Measurements from ENCODE around the gene SULT4A1.

SULT4A1 gene

GRCh38 chr22:43859621-43860020 lies 2.7 kb downstream of the SULT4A1 start:
- Mint-ChIP-seq H3K9me3 (peaks cover 4% of the 10 kb centered on the region), H3K4me1 (ENCODE audit: low read depth) (no peaks in the 10 kb centered on the region), H3K4me3 (no peak overlapping the region), H3K27me3 (ENCODE audit: low read depth) (peaks cover 33% of the 10 kb centered on the region), H3K27ac (no peak overlapping the region), H3K36me3 (ENCODE audit: low read depth) (no peaks in the 10 kb centered on the region)

- Mint-ChIP-seq H3K27ac (no peak overlapping the region), H3K4me1 (ENCODE audit: low read depth) (no peaks in the 10 kb centered on the region), H3K36me3 (ENCODE audit: low read depth) (no peaks in the 10 kb centered on the region), H3K4me3 (no peak overlapping the region), H3K27me3 (ENCODE audit: low read depth) (peaks cover 31% of the 10 kb centered on the region), H3K9me3 (peaks cover 4% of the 10 kb centered on the region)
These were observed 3.1 kb downstream of the SULT4A1 start for GRCh38 chr22:43859176-43859575.

GRCh38 chr22:43858156-43858895 lies 4.0 kb downstream of the SULT4A1 start:
- Mint-ChIP-seq H3K36me3 (ENCODE audit: low read depth) (no peaks in the 10 kb centered on the region), H3K27ac (no peak overlapping the region), H3K27me3 (ENCODE audit: low read depth) (peaks cover 22% of the 10 kb centered on the region), H3K4me1 (ENCODE audit: low read depth) (no peaks in the 10 kb centered on the region), H3K9me3 (peaks cover 4% of the 10 kb centered on the region), H3K4me3 (no peak overlapping the region)

- H3K27ac Mint-ChIP-seq = no peak overlapping the region
- H3K36me3 Mint-ChIP-seq (ENCODE audit: low read depth) = no peaks in the 10 kb centered on the region
- H3K4me1 Mint-ChIP-seq (ENCODE audit: low read depth) = no peaks in the 10 kb centered on the region
- no peak overlapping the region for H3K4me3 Mint-ChIP-seq
- peaks cover 4% of the 10 kb centered on the region for H3K9me3 Mint-ChIP-seq
- peaks cover 14% of the 10 kb centered on the region for H3K27me3 Mint-ChIP-seq (ENCODE audit: low read depth)
These were observed 4.9 kb downstream of the SULT4A1 start for GRCh38 chr22:43857367-43857766.

- Mint-ChIP-seq H3K27ac (no peak overlapping the region), H3K4me3 (no peak overlapping the region), H3K9me3 (peaks cover 4% of the 10 kb centered on the region), H3K4me1 (ENCODE audit: low read depth) (no peaks in the 10 kb centered on the region), H3K36me3 (ENCODE audit: low read depth) (no peaks in the 10 kb centered on the region), H3K27me3 (ENCODE audit: low read depth) (peaks cover 4% of the 10 kb centered on the region)
These were observed 6.9 kb downstream of the SULT4A1 start for GRCh38 chr22:43855431-43855830.

- H3K36me3 Mint-ChIP-seq (ENCODE audit: low read depth) = no peaks in the 10 kb centered on the region
- H3K9me3 Mint-ChIP-seq = peaks cover 4% of the 10 kb centered on the region
- H3K4me1 Mint-ChIP-seq (ENCODE audit: low read depth) = no peaks in the 10 kb centered on the region
- H3K27me3 Mint-ChIP-seq (ENCODE audit: low read depth) = peaks cover 4% of the 10 kb centered on the region
- no peak overlapping the region for H3K27ac Mint-ChIP-seq
- no peak overlapping the region for H3K4me3 Mint-ChIP-seq
These were observed 7.5 kb downstream of the SULT4A1 start for GRCh38 chr22:43854786-43855271.

GRCh38 chr22:43854121-43854785 lies 8.1 kb downstream of the SULT4A1 start:
- no peaks in the 10 kb centered on the region for H3K4me1 Mint-ChIP-seq (ENCODE audit: low read depth)
- H3K36me3 Mint-ChIP-seq (ENCODE audit: low read depth) = no peaks in the 10 kb centered on the region
- H3K27ac Mint-ChIP-seq = no peak overlapping the region
- peaks cover 4% of the 10 kb centered on the region for H3K27me3 Mint-ChIP-seq (ENCODE audit: low read depth)
- H3K4me3 Mint-ChIP-seq = no peak overlapping the region
- peaks cover 4% of the 10 kb centered on the region for H3K9me3 Mint-ChIP-seq

- no peak overlapping the region for H3K4me3 Mint-ChIP-seq
- H3K4me1 Mint-ChIP-seq (ENCODE audit: low read depth) = no peaks in the 10 kb centered on the region
- H3K9me3 Mint-ChIP-seq = peaks cover 4% of the 10 kb centered on the region
- H3K36me3 Mint-ChIP-seq (ENCODE audit: low read depth) = no peaks in the 10 kb centered on the region
- H3K27ac Mint-ChIP-seq = no peak overlapping the region
- H3K27me3 Mint-ChIP-seq (ENCODE audit: low read depth) = peaks cover 4% of the 10 kb centered on the region
These were observed 8.9 kb downstream of the SULT4A1 start for GRCh38 chr22:43853328-43853931.

GRCh38 chr22:43852573-43853327 lies 9.6 kb downstream of the SULT4A1 start:
- H3K4me3 Mint-ChIP-seq = no peak overlapping the region
- peaks cover 4% of the 10 kb centered on the region for H3K27me3 Mint-ChIP-seq (ENCODE audit: low read depth)
- no peaks in the 10 kb centered on the region for H3K4me1 Mint-ChIP-seq (ENCODE audit: low read depth)
- no peak overlapping the region for H3K27ac Mint-ChIP-seq
- no peaks in the 10 kb centered on the region for H3K36me3 Mint-ChIP-seq (ENCODE audit: low read depth)
- H3K9me3 Mint-ChIP-seq = peaks cover 4% of the 10 kb centered on the region

- H3K4me3 Mint-ChIP-seq = no peak overlapping the region
These were observed 10.4 kb downstream of the SULT4A1 start for GRCh38 chr22:43851979-43852307.

GRCh38 chr22:43851058-43851978 lies 11.0 kb downstream of the SULT4A1 start:
- H3K27me3 Mint-ChIP-seq (ENCODE audit: low read depth) = no peaks in the 10 kb centered on the region
- no peaks in the 10 kb centered on the region for H3K9me3 Mint-ChIP-seq
- H3K4me3 Mint-ChIP-seq = no peak overlapping the region

More at GRCh38 chr22:43851979-43852307, 10.4 kb downstream of the SULT4A1 start:
- peaks cover 2% of the 10 kb centered on the region for H3K27me3 Mint-ChIP-seq (ENCODE audit: low read depth)
- H3K36me3 Mint-ChIP-seq (ENCODE audit: low read depth) = no peaks in the 10 kb centered on the region
- no peaks in the 10 kb centered on the region for H3K4me1 Mint-ChIP-seq (ENCODE audit: low read depth)
- peaks cover 3% of the 10 kb centered on the region for H3K9me3 Mint-ChIP-seq
- H3K27ac Mint-ChIP-seq = no peak overlapping the region

GRCh38 chr22:43850529-43850928 lies 11.8 kb downstream of the SULT4A1 start:
- Mint-ChIP-seq H3K27ac (no peak overlapping the region), H3K9me3 (no peaks in the 10 kb centered on the region), H3K27me3 (ENCODE audit: low read depth) (no peaks in the 10 kb centered on the region), H3K4me1 (ENCODE audit: low read depth) (no peaks in the 10 kb centered on the region), H3K36me3 (ENCODE audit: low read depth) (no peaks in the 10 kb centered on the region), H3K4me3 (no peak overlapping the region)

More at GRCh38 chr22:43851058-43851978, 11.0 kb downstream of the SULT4A1 start:
- Mint-ChIP-seq H3K36me3 (ENCODE audit: low read depth) (no peaks in the 10 kb centered on the region), H3K4me1 (ENCODE audit: low read depth) (no peaks in the 10 kb centered on the region), H3K27ac (no peak overlapping the region)

GRCh38 chr22:43849731-43850130 lies 12.6 kb downstream of the SULT4A1 start:
- Mint-ChIP-seq H3K9me3 (no peaks in the 10 kb centered on the region), H3K4me3 (no peak overlapping the region), H3K36me3 (ENCODE audit: low read depth) (no peaks in the 10 kb centered on the region), H3K4me1 (ENCODE audit: low read depth) (no peaks in the 10 kb centered on the region), H3K27ac (no peak overlapping the region), H3K27me3 (ENCODE audit: low read depth) (no peaks in the 10 kb centered on the region)
